Fibroblast of the aortic adventitia (primary cell): ENCODE results near the gene APOL2. TPM values are rescaled to one million over a fixed set of nuclear protein-coding genes. Genes with fewer than 3 reads are reported as not detected.
A peak's percentile ranks its signal among the peaks of the same experiment; 100 is the strongest.
"Not testable (repeated sequence)": the region's sequence is repeated elsewhere in the genome, so short reads cannot be mapped to it uniquely, and the experiment has no call there.

ENCODE experiments used
- DNase-seq: peaks from one replicate; pipeline ENCODE4 v3.0.0-alpha.2; 2010; ENCODE audit warnings: low read depth
- H3K4me3 ChIP-seq: 2 replicates; pipeline ENCODE4 v1.5.1; 2011; ENCODE audit warnings: low read depth, mild to moderate bottlenecking, control low read depth, low read length, moderate library complexity
- CTCF ChIP-seq: IDR thresholded peaks from 2 replicates; pipeline ENCODE4 v1.5.1; 2011; ENCODE audit warnings: mild to moderate bottlenecking, low read length, control low read depth, inconsistent platforms; ENCODE audit not compliant: insufficient read depth
- total RNA-seq: library from RNA; depleted of rRNA; stranded (reverse); fragments of >200 nt; gene quantifications from 2 replicates; pipeline ENCODE4 v1.2.3, GENCODE V29; 2012; ENCODE audit warnings: low replicate concordance

The APOL2 gene
- total RNA-seq, 1 donor: 45.2 TPM

DNA sequence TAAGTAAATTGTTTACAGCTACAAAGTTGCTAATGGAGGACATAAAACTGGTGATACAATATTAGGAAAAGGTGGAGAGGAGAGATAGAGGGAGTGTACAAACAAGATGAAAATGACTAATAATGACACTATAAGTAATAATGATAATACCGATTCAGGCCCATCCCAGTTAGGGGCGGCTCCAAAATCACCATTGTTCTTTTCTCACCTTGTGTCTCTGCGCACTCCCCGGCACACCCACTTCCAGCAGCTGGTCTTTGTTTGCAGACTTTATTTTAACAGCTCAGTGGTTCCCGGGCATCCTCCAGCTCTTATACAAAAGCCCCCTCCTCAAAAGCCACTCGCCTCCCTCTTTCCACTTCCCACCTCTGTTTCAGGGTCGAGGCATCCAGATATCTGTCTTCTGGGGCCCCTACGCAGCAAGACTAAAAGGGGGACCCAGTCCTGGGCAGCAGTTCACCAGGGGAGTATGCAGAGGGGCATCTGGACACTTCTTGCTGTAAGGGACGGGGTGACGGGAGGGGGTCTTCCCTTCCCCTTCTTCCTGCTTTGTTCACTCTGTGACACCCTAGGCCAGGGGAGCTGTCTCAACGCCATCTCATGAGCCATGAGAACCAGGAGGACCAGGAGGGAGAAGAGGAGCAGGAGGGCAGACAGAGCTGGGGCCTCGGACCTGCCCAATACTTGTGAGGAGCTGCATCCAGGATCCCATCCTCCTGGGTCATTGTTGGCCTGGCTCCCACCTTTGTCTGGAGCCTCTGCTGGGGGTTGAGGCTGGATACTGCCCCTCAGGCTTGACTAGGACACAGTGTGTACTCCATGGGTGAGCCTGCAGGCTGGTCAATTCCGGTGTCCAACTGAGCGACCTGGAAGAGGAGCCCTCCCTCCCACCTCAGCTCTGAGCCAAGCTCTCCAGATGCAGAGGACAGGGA, 2.7 kb downstream of the APOL2 start:
- DNase-seq: no peak
- TF ChIP-seq CTCF: no peak
- H3K4me3 ChIP-seq: peak overlapping the region; percentile 84

- no peak overlapping the region for H3K4me3 ChIP-seq
- TF ChIP-seq CTCF: no peak
Observed at GRCh38 chr22:36235585-36235984, 3.7 kb downstream of the APOL2 start.

DNA sequence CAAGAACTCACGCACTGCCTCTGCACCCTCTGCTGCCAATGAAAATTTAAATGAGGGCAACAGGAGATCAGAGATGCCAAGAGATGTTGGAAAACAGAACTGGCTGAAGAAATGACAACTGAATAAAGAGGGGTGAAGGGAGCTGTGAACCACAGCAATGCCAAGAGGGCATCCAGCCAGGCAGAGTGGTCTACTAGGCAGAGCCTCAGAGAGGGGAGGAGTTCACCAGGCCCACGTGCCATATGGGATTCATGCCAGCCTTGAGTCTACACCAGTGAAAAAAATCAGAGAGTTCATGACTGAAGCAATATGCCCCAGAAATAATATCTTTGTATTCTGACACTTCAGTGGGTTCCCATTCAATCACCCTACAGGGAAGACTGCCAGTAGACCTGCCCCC, 4.4 kb downstream of the APOL2 start:
- no peak for TF ChIP-seq CTCF
- peak; percentile 18 for DNase-seq
- no peak overlapping the region for H3K4me3 ChIP-seq

More at GRCh38 chr22:36235585-36235984, 3.7 kb downstream of the APOL2 start:
- DNase-seq: no peak

- no peak for DNase-seq
- no peak overlapping the region for H3K4me3 ChIP-seq
- no peak for TF ChIP-seq CTCF
Observed at GRCh38 chr22:36234213-36234612, 5.1 kb downstream of the APOL2 start.

- no peak for TF ChIP-seq CTCF
- H3K4me3 ChIP-seq: no peak overlapping the region
- DNase-seq: no peak
Observed at GRCh38 chr22:36233796-36234195, 5.5 kb downstream of the APOL2 start.

GRCh38 chr22:36232715-36233401, 6.5 kb downstream of the APOL2 start:
- no peak overlapping the region for H3K4me3 ChIP-seq
- TF ChIP-seq CTCF: no peak
- no peak for DNase-seq

DNA sequence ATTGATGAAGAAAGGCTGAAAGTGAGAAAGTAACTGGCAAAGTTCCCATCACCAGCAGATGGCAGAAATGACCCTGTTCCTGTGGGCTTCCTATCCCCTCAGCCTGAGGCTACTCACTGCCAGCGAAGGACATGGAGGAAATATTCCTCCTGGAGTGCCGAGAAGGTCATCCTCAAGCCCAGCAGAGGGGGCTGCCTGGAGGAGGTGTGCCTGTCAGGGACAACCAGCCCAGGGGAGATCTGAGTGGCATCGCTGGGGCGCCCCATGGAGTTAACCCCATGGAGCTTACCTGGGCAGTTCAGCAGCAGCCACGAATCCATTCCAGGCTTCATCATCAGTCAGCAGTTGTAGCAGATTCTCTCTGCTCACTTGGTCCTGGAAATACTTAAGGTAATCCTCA, 8.3 kb downstream of the APOL2 start:
- H3K4me3 ChIP-seq, DNase-seq: not testable (repeated sequence)

- H3K4me3 ChIP-seq, DNase-seq: not testable (repeated sequence)
Observed at GRCh38 chr22:36229649-36230048, 9.7 kb downstream of the APOL2 start.
